ES-I3 (cell line): Measurements from ENCODE around the gene CYP2F1.

Source experiments
- H3K36me3 ChIP-seq: 2 replicates; pipeline ENCODE4 v1.6.1; 2013; ENCODE audit warnings: mild to moderate bottlenecking, low read length, control low read depth, moderate library complexity; ENCODE audit not compliant: insufficient read depth
- H3K4me1 ChIP-seq: 2 replicates; pipeline ENCODE4 v1.6.1; 2013; ENCODE audit warnings: mild to moderate bottlenecking, control low read depth, low read length; ENCODE audit not compliant: insufficient read depth
- H3K9ac ChIP-seq: 2 replicates; pipeline ENCODE4 v1.6.1; 2013; ENCODE audit warnings: low read depth, mild to moderate bottlenecking, low read length, moderate library complexity
- H3K9me3 ChIP-seq: 2 replicates; pipeline ENCODE4 v1.6.1; 2013; ENCODE audit warnings: mild to moderate bottlenecking, low read length, moderate library complexity; ENCODE audit not compliant: control insufficient read depth, insufficient read depth

The CYP2F1 gene

GRCh38 chr19:41175801-41176777 is 61.9 kb downstream of the CYP2F1 start:
- Histone ChIP-seq H3K9ac (peak overlapping the region; percentile 52), H3K4me1 (peaks cover 14% of the 10 kb centered on the region), H3K36me3 (no peaks in the 10 kb centered on the region)

More at GRCh38 chr19:41175801-41176777, 61.9 kb downstream of the CYP2F1 start:
- H3K9me3 ChIP-seq, result 0 out of 2 replicates have a peak, but pooled peaks cover 2% of the 10 kb centered on the region
